GM21825 (cell line): ENCODE data around the gene KCNC2.

Source experiments
- ATAC-seq: cut with Tn5 transposase; IDR thresholded peaks from one replicate; pipeline ENCODE4 v1.9.1; 2021; ENCODE audit warnings: mild to moderate bottlenecking, moderate library complexity; ENCODE audit not compliant: unreplicated experiment

The KCNC2 gene

GRCh38 chr12:75162845-75163244 is 46.8 kb downstream of the KCNC2 start:
- ATAC-seq: no peak

- ATAC-seq: no peak
These were observed 48.2 kb downstream of the KCNC2 start for GRCh38 chr12:75161488-75161887.

GRCh38 chr12:75157385-75157784 is 52.3 kb downstream of the KCNC2 start:
- ATAC-seq: no peak

GRCh38 chr12:75155962-75156361 is 53.7 kb downstream of the KCNC2 start:
- no peak for ATAC-seq

GRCh38 chr12:75154388-75154787 is 55.3 kb downstream of the KCNC2 start:
- no peak for ATAC-seq

GRCh38 chr12:75139196-75139595 is 70.4 kb downstream of the KCNC2 start:
- no peak for ATAC-seq

GRCh38 chr12:75137896-75138295 is 71.7 kb downstream of the KCNC2 start:
- no peak for ATAC-seq

GRCh38 chr12:75135026-75135425 is 74.6 kb downstream of the KCNC2 start:
- no peak for ATAC-seq

- no peak for ATAC-seq
These were observed 78.8 kb downstream of the KCNC2 start for GRCh38 chr12:75130811-75131210.

- ATAC-seq: no peak
These were observed 80.4 kb downstream of the KCNC2 start for GRCh38 chr12:75129275-75129674.

GRCh38 chr12:75121036-75121705 is 88.5 kb downstream of the KCNC2 start:
- ATAC-seq: no peak

GRCh38 chr12:75120311-75120711 is 89.3 kb downstream of the KCNC2 start:
- no peak for ATAC-seq

GRCh38 chr12:75116646-75117198 is 92.9 kb downstream of the KCNC2 start:
- no peak for ATAC-seq

GRCh38 chr12:75115748-75116147 is 93.9 kb downstream of the KCNC2 start:
- no peak for ATAC-seq

GRCh38 chr12:75103822-75104221 is 105.8 kb downstream of the KCNC2 start:
- ATAC-seq: no peak

- no peak for ATAC-seq
These were observed 107.9 kb downstream of the KCNC2 start for GRCh38 chr12:75101781-75102180.

- ATAC-seq: no peak
These were observed 110.4 kb downstream of the KCNC2 start for GRCh38 chr12:75099210-75099609.

- no peak for ATAC-seq
These were observed 112.6 kb downstream of the KCNC2 start for GRCh38 chr12:75097003-75097402.

GRCh38 chr12:75087654-75088053 is 122.0 kb downstream of the KCNC2 start:
- no peak for ATAC-seq

- ATAC-seq: no peak
These were observed 123.3 kb downstream of the KCNC2 start for GRCh38 chr12:75086091-75087038.

GRCh38 chr12:75081305-75081704 is 128.3 kb downstream of the KCNC2 start:
- ATAC-seq: no peak

GRCh38 chr12:75080582-75080981 is 129.1 kb downstream of the KCNC2 start:
- no peak for ATAC-seq
